Measurements from ENCODE around the gene FAT3. TPM values are rescaled to one million over a fixed set of nuclear protein-coding genes. Genes with fewer than 3 reads are reported as not detected.

The FAT3 gene
- total and polyA plus RNA-seq, 2 experiments from 2014 or later = 1.8 to 15.9 TPM

GRCh38 chr11:92225568-92226330, 1.1 kb downstream of the FAT3 start:
- peak overlapping the region; percentile 95 for H3K4me2 ChIP-seq
- peaks cover 8% of the 10 kb centered on the region for H3K4me1 ChIP-seq (ENCODE audit: insufficient read depth)
- peaks cover 78% of the 10 kb centered on the region for H3K27me3 ChIP-seq
- DNase-seq (ENCODE audit: low spot score) = peak; percentile 50
- H4K20me1 ChIP-seq (ENCODE audit: insufficient read depth, poor library complexity, severe bottlenecking) = no peaks in the 10 kb centered on the region
- WGBS (ENCODE audit: low lambda C conversion rate, missing lambda C conversion rate) = under 1% methylated on average over 45 of the region's 54 CpGs
- peak overlapping the region; percentile 57 for H3K4me3 ChIP-seq
- H3K27ac ChIP-seq = peak overlapping the region; percentile 61
- TF ChIP-seq EZH2 (IDR thresholded peaks at IDR 0.05; ENCODE audit: borderline replicate concordance) (no peak), EZH2phosphoT487 (IDR thresholded peaks at IDR 0.05; ENCODE audit: low read depth, severe bottlenecking, unreplicated experiment) (no peak)
- TF ChIP-seq, protein P1, sequence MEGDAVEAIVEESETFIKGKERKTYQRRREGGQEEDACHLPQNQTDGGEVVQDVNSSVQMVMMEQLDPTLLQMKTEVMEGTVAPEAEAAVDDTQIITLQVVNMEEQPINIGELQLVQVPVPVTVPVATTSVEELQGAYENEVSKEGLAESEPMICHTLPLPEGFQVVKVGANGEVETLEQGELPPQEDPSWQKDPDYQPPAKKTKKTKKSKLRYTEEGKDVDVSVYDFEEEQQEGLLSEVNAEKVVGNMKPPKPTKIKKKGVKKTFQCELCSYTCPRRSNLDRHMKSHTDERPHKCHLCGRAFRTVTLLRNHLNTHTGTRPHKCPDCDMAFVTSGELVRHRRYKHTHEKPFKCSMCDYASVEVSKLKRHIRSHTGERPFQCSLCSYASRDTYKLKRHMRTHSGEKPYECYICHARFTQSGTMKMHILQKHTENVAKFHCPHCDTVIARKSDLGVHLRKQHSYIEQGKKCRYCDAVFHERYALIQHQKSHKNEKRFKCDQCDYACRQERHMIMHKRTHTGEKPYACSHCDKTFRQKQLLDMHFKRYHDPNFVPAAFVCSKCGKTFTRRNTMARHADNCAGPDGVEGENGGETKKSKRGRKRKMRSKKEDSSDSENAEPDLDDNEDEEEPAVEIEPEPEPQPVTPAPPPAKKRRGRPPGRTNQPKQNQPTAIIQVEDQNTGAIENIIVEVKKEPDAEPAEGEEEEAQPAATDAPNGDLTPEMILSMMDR (IDR thresholded peaks at IDR 0.05; ENCODE audit: poor library complexity) = peak; percentile 41
- H3K9me2 ChIP-seq (replicated peaks; ENCODE audit: insufficient read depth) = no peaks in the 10 kb centered on the region
- peak overlapping the region; percentile 81 for H2AFZ ChIP-seq
- no peaks in the 10 kb centered on the region for H3K36me3 ChIP-seq (replicated peaks; ENCODE audit: insufficient read depth, low read depth)
- no peaks in the 10 kb centered on the region for H3K9me3 ChIP-seq (ENCODE audit: low read depth)
- peaks cover 9% of the 10 kb centered on the region for H3K79me2 ChIP-seq

- Histone ChIP-seq H3K79me2 (peaks cover 9% of the 10 kb centered on the region), H3K36me3 (replicated peaks; ENCODE audit: insufficient read depth, low read depth) (no peaks in the 10 kb centered on the region), H3K9me2 (replicated peaks; ENCODE audit: insufficient read depth) (no peaks in the 10 kb centered on the region), H3K4me3 (peak overlapping the region; percentile 57), H3K4me1 (ENCODE audit: insufficient read depth) (peaks cover 8% of the 10 kb centered on the region), H2AFZ (peak overlapping the region; percentile 81), H3K4me2 (peak overlapping the region; percentile 95), H3K27me3 (peaks cover 77% of the 10 kb centered on the region), H3K9me3 (ENCODE audit: low read depth) (no peaks in the 10 kb centered on the region), H4K20me1 (ENCODE audit: insufficient read depth, poor library complexity, severe bottlenecking) (no peaks in the 10 kb centered on the region), H3K27ac (peak overlapping the region; percentile 47)
- DNase-seq (ENCODE audit: low spot score) = peak; percentile 39
- WGBS (ENCODE audit: low lambda C conversion rate, missing lambda C conversion rate) = 2% methylated on average over 31 of the region's 65 CpGs
- TF ChIP-seq EZH2phosphoT487 (IDR thresholded peaks at IDR 0.05; ENCODE audit: low read depth, severe bottlenecking, unreplicated experiment) = no peak
- no peak for TF ChIP-seq EZH2 (IDR thresholded peaks at IDR 0.05; ENCODE audit: borderline replicate concordance)
- TF ChIP-seq, protein P1 (IDR thresholded peaks at IDR 0.05; ENCODE audit: poor library complexity) = no peak
Observed at GRCh38 chr11:92226331-92227229, 2.0 kb downstream of the FAT3 start.

GRCh38 chr11:92227230-92227814, 2.7 kb downstream of the FAT3 start:
- peaks cover 69% of the 10 kb centered on the region for H3K27me3 ChIP-seq
- peaks cover 9% of the 10 kb centered on the region for H3K79me2 ChIP-seq
- peak overlapping the region; percentile 95 for H3K4me2 ChIP-seq
- H2AFZ ChIP-seq = peak overlapping the region; percentile 55
- no peaks in the 10 kb centered on the region for H4K20me1 ChIP-seq (ENCODE audit: insufficient read depth, poor library complexity, severe bottlenecking)
- DNase-seq (ENCODE audit: low spot score) = no peak
- no peaks in the 10 kb centered on the region for H3K36me3 ChIP-seq (replicated peaks; ENCODE audit: insufficient read depth, low read depth)
- TF ChIP-seq EZH2phosphoT487 (IDR thresholded peaks at IDR 0.05; ENCODE audit: low read depth, severe bottlenecking, unreplicated experiment) (no peak), EZH2 (IDR thresholded peaks at IDR 0.05; ENCODE audit: borderline replicate concordance) (no peak)
- TF ChIP-seq, protein P1 (IDR thresholded peaks at IDR 0.05; ENCODE audit: poor library complexity) = no peak
- H3K9me2 ChIP-seq (replicated peaks; ENCODE audit: insufficient read depth) = no peaks in the 10 kb centered on the region
- H3K4me1 ChIP-seq (ENCODE audit: insufficient read depth) = peaks cover 8% of the 10 kb centered on the region
- WGBS (ENCODE audit: low lambda C conversion rate, missing lambda C conversion rate) = 6% methylated on average over 13 of the region's 13 CpGs
- H3K4me3 ChIP-seq = peak overlapping the region; percentile 57
- peak overlapping the region; percentile 47 for H3K27ac ChIP-seq
- no peaks in the 10 kb centered on the region for H3K9me3 ChIP-seq (ENCODE audit: low read depth)
